ENCODE measurements around the gene KIF21A. TPM values are rescaled to one million over a fixed set of nuclear protein-coding genes. Genes with fewer than 3 reads are reported as not detected.

KIF21A gene
- total and polyA plus RNA-seq, 2 experiments from 2014 or later = 25.0 to 55.1 TPM

- Histone ChIP-seq H4K20me1 (ENCODE audit: insufficient read depth, poor library complexity, severe bottlenecking) (no peaks in the 10 kb centered on the region), H3K4me1 (ENCODE audit: insufficient read depth) (peaks cover 24% of the 10 kb centered on the region), H3K4me2 (peak overlapping the region; percentile 90), H3K9me2 (replicated peaks; ENCODE audit: insufficient read depth) (no peaks in the 10 kb centered on the region), H2AFZ (peak overlapping the region; percentile 93), H3K36me3 (replicated peaks; ENCODE audit: insufficient read depth, low read depth) (no peaks in the 10 kb centered on the region), H3K4me3 (peak overlapping the region; percentile 76), H3K9me3 (ENCODE audit: low read depth) (no peaks in the 10 kb centered on the region), H3K27me3 (no peaks in the 10 kb centered on the region), H3K27ac (peak overlapping the region; percentile 91), H3K79me2 (peaks cover 40% of the 10 kb centered on the region)
- no peak for DNase-seq (ENCODE audit: low spot score)
- TF ChIP-seq EZH2 (IDR thresholded peaks at IDR 0.05; ENCODE audit: borderline replicate concordance) = no peak
- TF ChIP-seq CTCF (IDR thresholded peaks at IDR 0.05; ENCODE audit: poor library complexity) = no peak
- no peak for TF ChIP-seq EZH2phosphoT487 (IDR thresholded peaks at IDR 0.05; ENCODE audit: low read depth, severe bottlenecking, unreplicated experiment)
- WGBS (ENCODE audit: low lambda C conversion rate, missing lambda C conversion rate) = under 1% methylated on average over 28 of the region's 34 CpGs
Measured at GRCh38 chr12:39442831-39443080, 164 bp downstream of the KIF21A start.

- Histone ChIP-seq H3K9me3 (ENCODE audit: low read depth) (no peaks in the 10 kb centered on the region), H3K4me3 (peak overlapping the region; percentile 76), H2AFZ (peak overlapping the region; percentile 93), H3K4me1 (ENCODE audit: insufficient read depth) (peaks cover 24% of the 10 kb centered on the region), H3K27me3 (no peaks in the 10 kb centered on the region), H3K36me3 (replicated peaks; ENCODE audit: insufficient read depth, low read depth) (no peaks in the 10 kb centered on the region), H3K4me2 (peak overlapping the region; percentile 90), H3K27ac (peak overlapping the region; percentile 91), H3K79me2 (peaks cover 46% of the 10 kb centered on the region), H4K20me1 (ENCODE audit: insufficient read depth, poor library complexity, severe bottlenecking) (no peaks in the 10 kb centered on the region), H3K9me2 (replicated peaks; ENCODE audit: insufficient read depth) (no peaks in the 10 kb centered on the region)
- 4% methylated on average over 36 of the region's 49 CpGs for WGBS (ENCODE audit: low lambda C conversion rate, missing lambda C conversion rate)
- TF ChIP-seq CTCF (IDR thresholded peaks at IDR 0.05; ENCODE audit: poor library complexity) (no peak), EZH2 (IDR thresholded peaks at IDR 0.05; ENCODE audit: borderline replicate concordance) (no peak), EZH2phosphoT487 (IDR thresholded peaks at IDR 0.05; ENCODE audit: low read depth, severe bottlenecking, unreplicated experiment) (no peak)
- DNase-seq (ENCODE audit: low spot score) = peak; percentile 59
Measured at GRCh38 chr12:39441963-39442830, 723 bp downstream of the KIF21A start.

GRCh38 chr12:39441189-39441962, 1.5 kb downstream of the KIF21A start:
- Histone ChIP-seq H3K9me3 (ENCODE audit: low read depth) (no peaks in the 10 kb centered on the region), H2AFZ (peak overlapping the region; percentile 93), H3K27ac (peak overlapping the region; percentile 91), H3K4me1 (ENCODE audit: insufficient read depth) (peaks cover 24% of the 10 kb centered on the region), H3K4me3 (peak overlapping the region; percentile 76), H3K9me2 (replicated peaks; ENCODE audit: insufficient read depth) (no peaks in the 10 kb centered on the region), H4K20me1 (ENCODE audit: insufficient read depth, poor library complexity, severe bottlenecking) (no peaks in the 10 kb centered on the region), H3K36me3 (replicated peaks; ENCODE audit: insufficient read depth, low read depth) (no peaks in the 10 kb centered on the region), H3K27me3 (no peaks in the 10 kb centered on the region), H3K79me2 (peaks cover 54% of the 10 kb centered on the region), H3K4me2 (peak overlapping the region; percentile 90)
- TF ChIP-seq CTCF (IDR thresholded peaks at IDR 0.05; ENCODE audit: poor library complexity) = no peak
- no peak for TF ChIP-seq EZH2 (IDR thresholded peaks at IDR 0.05; ENCODE audit: borderline replicate concordance)
- no peak for TF ChIP-seq EZH2phosphoT487 (IDR thresholded peaks at IDR 0.05; ENCODE audit: low read depth, severe bottlenecking, unreplicated experiment)
- no peak for DNase-seq (ENCODE audit: low spot score)
- 39% methylated on average over 5 of the region's 5 CpGs for WGBS (ENCODE audit: low lambda C conversion rate, missing lambda C conversion rate)
